GM19372 (cell line): ENCODE data around the gene WTAP.
"Not testable (repeated sequence)": the region's sequence is repeated elsewhere in the genome, so short reads cannot be mapped to it uniquely, and the experiment has no call there.

Experiments used
- ATAC-seq: cut with Tn5 transposase; IDR thresholded peaks from one replicate; pipeline ENCODE4 v1.9.1; 2021; ENCODE audit warnings: mild to moderate bottlenecking, low read depth, moderate library complexity; ENCODE audit not compliant: unreplicated experiment

Gene WTAP

GRCh38 chr6:159693128-159693893 lies 34.0 kb upstream of the WTAP start, which contains the start of gene SOD2:
TSS of gene SOD2 (minus strand) at chr6:159693241. CDS start at chr6:159693167, 74 bp downstream.
- ATAC-seq = peak; percentile 71

GRCh38 chr6:159693894-159694545 lies 33.3 kb upstream of the WTAP start:
- no peak for ATAC-seq

GRCh38 chr6:159695984-159696383 lies 31.3 kb upstream of the WTAP start:
- no peak for ATAC-seq

GRCh38 chr6:159700970-159701369 lies 26.3 kb upstream of the WTAP start:
- ATAC-seq = no peak

DNA sequence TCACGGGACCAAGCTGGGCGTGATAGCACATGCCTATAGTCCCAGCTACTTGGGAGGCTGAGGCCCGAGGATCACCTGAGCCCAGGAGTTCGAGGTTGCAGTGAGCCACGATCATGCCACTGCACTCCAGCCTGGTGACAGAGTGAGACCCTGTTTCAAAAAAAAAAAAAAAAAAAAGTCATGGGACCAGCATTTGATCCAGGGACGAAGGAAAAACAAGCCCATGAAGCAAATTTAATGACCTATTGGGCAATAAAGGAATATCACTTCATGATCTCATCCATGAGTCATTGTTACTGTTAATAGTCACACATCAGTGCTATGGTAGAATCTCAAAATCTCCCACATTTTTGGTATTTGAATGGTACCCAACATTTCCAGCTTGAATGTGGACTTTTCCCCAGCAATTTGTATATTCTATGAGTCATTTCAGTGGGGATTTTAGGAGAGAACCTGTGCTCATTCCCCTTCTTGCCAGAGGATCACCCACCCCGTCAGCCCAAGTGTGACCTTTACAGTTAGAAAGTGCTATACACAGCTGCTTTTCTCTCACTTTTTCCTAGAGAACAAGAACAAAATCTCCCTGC lies 25.8 kb upstream of the WTAP start:
- ATAC-seq = no peak

GRCh38 chr6:159710603-159711002 lies 16.7 kb upstream of the WTAP start:
- ATAC-seq = not testable (repeated sequence)

- ATAC-seq = not testable (repeated sequence)
Measured at GRCh38 chr6:159712389-159712788, 14.9 kb upstream of the WTAP start.

- ATAC-seq = no peak
Measured at GRCh38 chr6:159713984-159714383, 13.3 kb upstream of the WTAP start.

DNA sequence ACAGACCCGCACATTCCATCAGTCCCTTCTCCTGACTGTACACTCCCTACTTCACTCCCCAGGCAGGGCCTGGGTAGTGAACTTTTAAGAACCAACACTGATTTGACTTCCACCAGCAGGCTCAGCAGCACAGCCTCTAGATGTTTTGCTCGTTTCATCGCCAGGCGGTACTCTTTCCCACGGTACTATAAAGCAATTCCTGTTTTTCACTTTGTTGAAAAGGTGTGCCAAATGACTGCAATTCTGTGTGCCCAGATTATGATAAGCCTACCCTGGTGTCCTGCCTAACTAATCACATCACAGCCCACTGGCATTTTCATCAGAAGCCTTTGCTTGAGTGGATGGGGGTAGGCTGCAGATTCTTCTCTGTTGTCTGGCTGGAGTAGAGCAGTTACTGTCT lies 12.9 kb upstream of the WTAP start:
- no peak for ATAC-seq

GRCh38 chr6:159715166-159715565 lies 12.1 kb upstream of the WTAP start:
- no peak for ATAC-seq

- ATAC-seq = no peak
Measured at GRCh38 chr6:159715605-159716004, 11.7 kb upstream of the WTAP start.

GRCh38 chr6:159716247-159717096 lies 10.8 kb upstream of the WTAP start:
- no peak for ATAC-seq

- no peak for ATAC-seq
Measured at GRCh38 chr6:159718634-159719033, 8.7 kb upstream of the WTAP start.

DNA sequence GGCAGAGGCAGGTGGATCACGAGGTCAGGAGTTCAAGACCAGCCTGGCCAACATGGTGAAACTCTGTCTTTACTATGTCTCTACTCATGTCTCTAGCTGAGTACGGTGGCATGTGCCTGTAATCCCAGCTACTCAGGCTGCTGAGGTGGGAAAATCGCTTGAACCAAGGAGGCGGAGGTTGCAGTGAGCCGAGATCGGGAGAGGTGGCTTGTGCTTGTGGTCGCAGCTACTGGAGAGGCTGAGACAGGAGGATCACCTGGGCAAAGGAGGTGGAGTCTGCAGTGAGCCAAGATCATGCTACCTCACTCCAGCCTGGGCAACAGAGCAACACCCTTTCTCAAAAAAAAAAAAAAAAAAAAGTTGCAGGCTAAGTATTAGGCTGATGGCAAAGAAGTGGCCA lies 8.0 kb upstream of the WTAP start:
- ATAC-seq = no peak

DNA sequence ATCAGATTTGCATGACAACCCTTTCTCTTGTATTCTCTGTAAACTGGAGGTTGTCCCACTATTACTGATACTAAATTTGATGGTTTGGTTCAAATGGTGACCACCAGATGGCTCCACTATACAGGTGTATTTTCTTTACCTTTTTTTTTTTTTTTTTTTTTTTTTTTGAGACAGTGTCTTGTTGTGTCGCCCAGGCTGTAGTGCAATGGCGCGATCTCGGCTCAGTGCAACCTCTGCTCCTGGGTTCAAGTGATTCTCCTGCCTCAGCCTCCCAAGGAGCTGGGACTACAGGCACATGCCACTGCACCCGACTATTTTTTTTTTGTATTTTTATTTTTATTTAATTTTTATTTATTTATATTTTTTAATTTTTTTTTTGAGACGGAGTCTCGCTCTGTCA lies 6.6 kb upstream of the WTAP start:
- peak; percentile 46 for ATAC-seq

DNA sequence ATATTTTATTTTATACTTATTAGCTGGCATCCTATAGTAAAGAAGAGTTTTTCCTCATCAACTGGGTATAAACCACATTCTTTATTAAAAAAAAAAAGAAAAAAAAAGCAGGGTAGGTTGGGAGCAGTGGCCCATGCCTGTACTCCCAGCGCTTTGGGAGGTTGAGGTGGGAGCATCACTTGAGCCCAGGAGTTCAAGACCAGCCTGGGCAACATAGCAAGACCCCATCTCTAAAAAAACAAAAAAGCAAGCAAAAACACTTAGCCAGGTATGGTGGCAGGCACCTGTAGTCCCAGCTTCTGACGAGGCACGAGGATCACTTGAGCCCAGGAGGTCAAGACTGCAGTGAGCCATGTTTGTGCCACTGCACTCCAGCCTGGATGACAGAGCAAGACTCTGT lies 5.3 kb upstream of the WTAP start:
- ATAC-seq = not testable (repeated sequence)

DNA sequence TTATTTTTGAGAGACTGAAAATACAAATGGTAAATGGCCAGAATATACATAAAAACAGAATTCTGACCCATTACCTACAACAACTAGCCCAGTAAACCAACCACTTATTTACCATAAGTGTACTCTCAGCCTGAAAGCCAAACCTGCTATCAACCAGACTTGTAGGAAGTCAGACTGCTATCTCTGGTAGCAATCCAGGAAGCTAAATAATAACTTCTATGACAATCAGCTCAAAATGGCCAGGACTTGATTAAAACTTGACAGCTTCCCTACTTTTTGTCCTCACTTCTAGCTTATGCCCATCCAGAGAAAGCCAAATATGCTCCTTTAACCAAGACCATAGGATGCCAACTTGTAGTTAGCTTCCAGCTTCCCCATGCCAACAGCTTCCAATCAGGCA lies 4.7 kb upstream of the WTAP start:
- no peak for ATAC-seq

GRCh38 chr6:159723259-159723658 lies 4.0 kb upstream of the WTAP start:
- ATAC-seq = no peak

DNA sequence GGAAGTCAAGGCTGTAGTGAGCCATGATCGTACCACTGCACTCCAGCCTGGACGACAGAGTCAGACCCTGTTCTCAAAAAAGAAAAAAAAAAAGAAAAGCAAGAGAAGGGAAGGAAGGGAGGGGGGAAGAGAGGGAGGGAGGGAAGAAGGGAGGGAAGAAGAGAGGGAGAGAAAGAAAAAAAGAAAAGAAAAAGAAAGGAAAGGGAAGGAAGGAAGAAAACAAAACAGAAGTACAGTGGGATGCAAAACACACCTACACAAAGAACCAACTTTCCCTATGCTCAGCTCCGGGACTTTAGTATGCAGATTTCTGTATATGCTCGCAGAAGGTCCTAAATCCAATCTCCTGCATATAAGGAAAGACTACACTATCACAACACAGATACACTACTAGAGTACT lies 2.5 kb upstream of the WTAP start:
- ATAC-seq = no peak

DNA sequence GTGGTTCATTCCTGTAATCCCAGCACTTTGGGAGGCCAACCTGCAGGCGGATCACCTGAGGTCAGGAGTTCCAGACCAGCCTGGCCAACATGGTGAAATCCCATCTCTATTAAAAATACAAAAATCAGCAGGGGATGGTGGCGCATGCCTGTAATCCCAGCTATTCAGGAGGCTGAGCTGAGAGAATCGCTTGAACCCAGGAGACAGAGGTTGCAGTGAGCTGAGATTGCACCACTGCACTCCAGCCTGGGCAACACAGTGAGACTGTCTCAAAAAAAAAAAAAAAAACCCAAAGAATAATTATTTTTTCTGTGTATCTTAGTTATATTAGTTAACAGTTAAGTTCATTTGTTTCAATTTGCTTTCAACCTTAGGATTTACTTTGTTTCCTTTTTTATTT lies 2.1 kb upstream of the WTAP start:
- not testable (repeated sequence) for ATAC-seq
